HG03196 (cell line): ENCODE data around the gene RSPRY1.
"Not testable (repeated sequence)": the region's sequence is repeated elsewhere in the genome, so short reads cannot be mapped to it uniquely, and the experiment has no call there.

ENCODE experiments used
- ATAC-seq: cut with Tn5 transposase; IDR thresholded peaks from one replicate; pipeline ENCODE4 v1.9.1; 2021; ENCODE audit not compliant: unreplicated experiment

The RSPRY1 gene

GRCh38 chr16:57252148-57252721, 66.1 kb downstream of the RSPRY1 start:
- ATAC-seq: no peak

- no peak for ATAC-seq
These were observed 67.3 kb downstream of the RSPRY1 start for GRCh38 chr16:57253466-57253865.

GRCh38 chr16:57255686-57256415, 69.7 kb downstream of the RSPRY1 start:
- ATAC-seq: no peak

- ATAC-seq: no peak
These were observed 70.7 kb downstream of the RSPRY1 start for GRCh38 chr16:57256601-57257395.

GRCh38 chr16:57257455-57258070, 71.4 kb downstream of the RSPRY1 start:
- no peak for ATAC-seq

GRCh38 chr16:57258226-57258909, 72.2 kb downstream of the RSPRY1 start:
- no peak for ATAC-seq

GRCh38 chr16:57258910-57259475, 72.9 kb downstream of the RSPRY1 start:
- ATAC-seq: no peak

GRCh38 chr16:57260294-57260929, 74.3 kb downstream of the RSPRY1 start:
- no peak for ATAC-seq

- no peak for ATAC-seq
These were observed 75.7 kb downstream of the RSPRY1 start for GRCh38 chr16:57261806-57262205.

- no peak for ATAC-seq
These were observed 76.9 kb downstream of the RSPRY1 start for GRCh38 chr16:57262841-57263540.

- no peak for ATAC-seq
These were observed 77.6 kb downstream of the RSPRY1 start for GRCh38 chr16:57263541-57264351.

GRCh38 chr16:57264381-57264780, 78.3 kb downstream of the RSPRY1 start:
- ATAC-seq: no peak

GRCh38 chr16:57264950-57265371, 78.8 kb downstream of the RSPRY1 start:
- no peak for ATAC-seq

GRCh38 chr16:57265850-57266530, 79.9 kb downstream of the RSPRY1 start:
- no peak for ATAC-seq

- ATAC-seq: no peak
These were observed 80.6 kb downstream of the RSPRY1 start for GRCh38 chr16:57266531-57267260.

GRCh38 chr16:57267343-57267742, 81.2 kb downstream of the RSPRY1 start:
- not testable (repeated sequence) for ATAC-seq
